ENCODE measurements around the gene PTPRQ.
"Not testable (repeated sequence)": the region's sequence is repeated elsewhere in the genome, so short reads cannot be mapped to it uniquely, and the experiment has no call there.

Gene PTPRQ

GRCh38 chr12:80470403-80470802 lies 26.4 kb downstream of the PTPRQ start:
- no peak for DNase-seq (ENCODE audit: low read depth)
- no peak for TF ChIP-seq CTCF (IDR thresholded peaks at IDR 0.05; ENCODE audit: insufficient read depth, low read depth, low read length, missing control alignments)
- no peak overlapping the region for H3K4me3 ChIP-seq (ENCODE audit: low read depth, low read length)

- no peak for DNase-seq (ENCODE audit: low read depth)
- no peak for TF ChIP-seq CTCF (IDR thresholded peaks at IDR 0.05; ENCODE audit: insufficient read depth, low read depth, low read length, missing control alignments)
- H3K4me3 ChIP-seq (ENCODE audit: low read depth, low read length): no peak overlapping the region
Observed at GRCh38 chr12:80472236-80472635, 28.2 kb downstream of the PTPRQ start.

GRCh38 chr12:80472911-80473500 lies 29.0 kb downstream of the PTPRQ start:
- TF ChIP-seq CTCF (IDR thresholded peaks at IDR 0.05; ENCODE audit: insufficient read depth, low read depth, low read length, missing control alignments): peak; percentile 52
- peak; percentile 70 for DNase-seq (ENCODE audit: low read depth)
- H3K4me3 ChIP-seq (ENCODE audit: low read depth, low read length): no peak overlapping the region

GRCh38 chr12:80477521-80478145 lies 33.6 kb downstream of the PTPRQ start:
- DNase-seq (ENCODE audit: low read depth); H3K4me3 ChIP-seq (ENCODE audit: low read depth, low read length): not testable (repeated sequence)

- no peak overlapping the region for H3K4me3 ChIP-seq (ENCODE audit: low read depth, low read length)
- DNase-seq (ENCODE audit: low read depth): no peak
- TF ChIP-seq CTCF (IDR thresholded peaks at IDR 0.05; ENCODE audit: insufficient read depth, low read depth, low read length, missing control alignments): no peak
Observed at GRCh38 chr12:80484746-80485145, 40.7 kb downstream of the PTPRQ start.

- TF ChIP-seq CTCF (IDR thresholded peaks at IDR 0.05; ENCODE audit: insufficient read depth, low read depth, low read length, missing control alignments): no peak
- DNase-seq (ENCODE audit: low read depth): peak; percentile 26
- no peak overlapping the region for H3K4me3 ChIP-seq (ENCODE audit: low read depth, low read length)
Observed at GRCh38 chr12:80485222-80485987, 41.4 kb downstream of the PTPRQ start.

GRCh38 chr12:80490329-80490728 lies 46.3 kb downstream of the PTPRQ start:
- DNase-seq (ENCODE audit: low read depth): no peak
- no peak overlapping the region for H3K4me3 ChIP-seq (ENCODE audit: low read depth, low read length)
- no peak for TF ChIP-seq CTCF (IDR thresholded peaks at IDR 0.05; ENCODE audit: insufficient read depth, low read depth, low read length, missing control alignments)

Data from GM12865 (cell line).